Caco-2 (cell line): ENCODE measurements around the gene SLF2. TPM values are rescaled to one million over a fixed set of nuclear protein-coding genes. Genes with fewer than 3 reads are reported as not detected.

Source experiments
- BruUV-seq: library from RNA; stranded (reverse); fragments of 400-500 nt; replicated peaks from 2 replicates; lab custom pipeline; 2021; lab: Mats Ljungman, UMichigan
- CTCF ChIA-PET: fragments of 300-600 bp; sonication (Branson Sonifier 250); formaldehyde crosslinking; loops from one replicate; lab custom pipeline; 2022; ENCODE audit warnings: antibody characterized with exemption; lab: Charles Lee
- POLR2A ChIA-PET: fragments of 300-600 bp; sonication (Branson Sonifier 250); formaldehyde crosslinking; loops from one replicate; lab custom pipeline; 2022; ENCODE audit warnings: antibody characterized with exemption; lab: Charles Lee
- DNase-seq, 2 experiments: peaks; one replicate each; pipeline versions ENCODE4 v3.0.0 to v3.0.0-alpha.2; 2020 to 2022
- H3K27me3 ChIP-seq: replicated peaks from 2 replicates; pipeline ENCODE4 v1.6.0; 2011; ENCODE audit warnings: low read length; ENCODE audit not compliant: control insufficient read depth, insufficient read depth
- H3K36me3 ChIP-seq: 2 replicates; pipeline ENCODE4 v1.5.1; 2011; ENCODE audit warnings: low read length; ENCODE audit not compliant: control insufficient read depth, insufficient read depth
- H3K4me1 ChIP-seq: fragments of 250-450 bp; sonication (Bioruptor Pico); 2 replicates; pipeline ENCODE4 v1.5.1; 2020; ENCODE audit warnings: mild to moderate bottlenecking
- H3K4me3 ChIP-seq: 2 replicates; pipeline ENCODE4 v1.5.1; 2011; ENCODE audit warnings: low read depth, mild to moderate bottlenecking, control low read depth, low read length
- H3K9me3 ChIP-seq: fragments of 250-450 bp; sonication (Bioruptor Pico); 2 replicates; pipeline ENCODE4 v1.5.1; 2020; ENCODE audit warnings: mild to moderate bottlenecking, moderate library complexity
- H3K27ac Mint-ChIP-seq: one replicate; pipeline ENCODE4 v1.8.0; 2022; ENCODE audit warnings: mixed read lengths; ENCODE audit not compliant: unreplicated experiment
- H3K27me3 Mint-ChIP-seq: one replicate; pipeline ENCODE4 v1.8.0; 2022; ENCODE audit warnings: mixed read lengths; ENCODE audit not compliant: insufficient read depth, unreplicated experiment
- H3K36me3 Mint-ChIP-seq: one replicate; pipeline ENCODE4 v1.8.0; 2022; ENCODE audit warnings: mild to moderate bottlenecking, mixed read lengths; ENCODE audit not compliant: insufficient read depth, unreplicated experiment
- H3K4me1 Mint-ChIP-seq: one replicate; pipeline ENCODE4 v1.8.0; 2022; ENCODE audit warnings: low read depth, mixed read lengths; ENCODE audit not compliant: unreplicated experiment
- H3K4me3 Mint-ChIP-seq: one replicate; pipeline ENCODE4 v1.8.0; 2022; ENCODE audit warnings: mild to moderate bottlenecking, moderate library complexity, mixed read lengths; ENCODE audit not compliant: unreplicated experiment
- H3K9me3 Mint-ChIP-seq: one replicate; pipeline ENCODE4 v1.8.0; 2022; ENCODE audit warnings: mixed read lengths; ENCODE audit not compliant: unreplicated experiment
- CTCF ChIP-seq, 2 experiments: fragments of 200-600 bp in 1 of 2; IDR thresholded peaks; 1 replicate in 1 of 2; 2 replicates in 1 of 2; pipeline versions ENCODE4 v1.5.1 to v1.8.0; 2011 to 2022; ENCODE audit warnings: antibody characterized with exemption in 1 of 2, control low read depth in 1 of 2, inconsistent platforms in 1 of 2, low read depth in 1 of 2, low read length in 1 of 2, mild to moderate bottlenecking in 1 of 2, moderate library complexity in 1 of 2; ENCODE audit not compliant: insufficient read depth in 1 of 2, severe bottlenecking in 1 of 2, unreplicated experiment in 1 of 2
- intact Hi-C: fragments of 100-400 bp; cut with micrococcal nuclease; formaldehyde crosslinking; loops from one replicate; pipeline ENCODE4 v1.10.0; 2022; ENCODE audit not compliant: unreplicated experiment
- total RNA-seq: library from RNA; stranded (reverse); gene quantifications from 2 replicates; pipeline ENCODE4 v1.2.3, GENCODE V29; 2022

The SLF2 gene
- total RNA-seq, 1 experiment from 2014 or later = 25.2 TPM

- H3K4me3 ChIP-seq = no peak overlapping the region
- ChIA-PET POLR2A (no interaction called here), CTCF (no interaction called here)
- H3K36me3 ChIP-seq = peaks cover 2% of the 10 kb centered on the region
- no peak for DNase-seq
- Mint-ChIP-seq H3K27ac (no peak overlapping the region), H3K4me3 (no peak overlapping the region), H3K36me3 (peaks cover 28% of the 10 kb centered on the region), H3K4me1 (peaks cover 14% of the 10 kb centered on the region), H3K9me3 (no peaks in the 10 kb centered on the region), H3K27me3 (no peaks in the 10 kb centered on the region)
- H3K9me3 ChIP-seq = no peaks in the 10 kb centered on the region
- BruUV-seq = no TSS peak
- H3K4me1 ChIP-seq = peaks cover 14% of the 10 kb centered on the region
- intact Hi-C loops = no loop called here
- H3K27me3 ChIP-seq = no peaks in the 10 kb centered on the region
- no peak for TF ChIP-seq CTCF (IDR thresholded peaks at IDR 0.05; ENCODE audit: insufficient read depth in 1 of 2, low read depth in 1 of 2, low read length in 1 of 2, severe bottlenecking in 1 of 2, unreplicated experiment in 1 of 2)
These were observed 88.9 kb downstream of the SLF2 start for GRCh38 chr10:101001659-101002035.

- intact Hi-C loops = no loop called here
- Histone ChIP-seq H3K27me3 (no peaks in the 10 kb centered on the region), H3K4me3 (no peak overlapping the region), H3K36me3 (peaks cover 2% of the 10 kb centered on the region), H3K4me1 (peaks cover 14% of the 10 kb centered on the region), H3K9me3 (no peaks in the 10 kb centered on the region)
- no peak overlapping the region for H3K27ac Mint-ChIP-seq
- BruUV-seq = no TSS peak
- DNase-seq = no peak
- POLR2A ChIA-PET = no interaction called here
- H3K4me1 Mint-ChIP-seq = peaks cover 14% of the 10 kb centered on the region
- H3K36me3 Mint-ChIP-seq = peaks cover 28% of the 10 kb centered on the region
- TF ChIP-seq CTCF (IDR thresholded peaks at IDR 0.05; ENCODE audit: insufficient read depth in 1 of 2, low read depth in 1 of 2, low read length in 1 of 2, severe bottlenecking in 1 of 2, unreplicated experiment in 1 of 2) = no peak
- no peak overlapping the region for H3K4me3 Mint-ChIP-seq
- CTCF ChIA-PET = interaction anchor here (0.6 to 1.3 kb wide), 2 partner anchors 9 to 55 kb away, joined by 3 to 10 read pairs; no protein-coding TSS in a partner anchor
- no peaks in the 10 kb centered on the region for H3K9me3 Mint-ChIP-seq
- H3K27me3 Mint-ChIP-seq = no peaks in the 10 kb centered on the region
These were observed 89.7 kb downstream of the SLF2 start for GRCh38 chr10:101002456-101002855.

- Mint-ChIP-seq H3K4me1 (peaks cover 9% of the 10 kb centered on the region), H3K36me3 (peaks cover 24% of the 10 kb centered on the region), H3K9me3 (no peaks in the 10 kb centered on the region), H3K27ac (no peak overlapping the region), H3K27me3 (no peaks in the 10 kb centered on the region), H3K4me3 (no peak overlapping the region)
- CTCF ChIA-PET = interaction anchor here (1.1 to 1.3 kb wide), 2 partner anchors 8 to 11 kb away, joined by 3 to 10 read pairs; no protein-coding TSS in a partner anchor
- TF ChIP-seq CTCF (IDR thresholded peaks at IDR 0.05; ENCODE audit: insufficient read depth in 1 of 2, low read depth in 1 of 2, low read length in 1 of 2, severe bottlenecking in 1 of 2, unreplicated experiment in 1 of 2) = no peak
- POLR2A ChIA-PET = no interaction called here
- intact Hi-C loops = no loop called here
- no TSS peak for BruUV-seq
- Histone ChIP-seq H3K9me3 (no peaks in the 10 kb centered on the region), H3K36me3 (peaks cover 2% of the 10 kb centered on the region), H3K27me3 (no peaks in the 10 kb centered on the region), H3K4me1 (peaks cover 8% of the 10 kb centered on the region), H3K4me3 (no peak overlapping the region)
- DNase-seq = no peak
These were observed 91.0 kb downstream of the SLF2 start for GRCh38 chr10:101003639-101004206.
